Rectal smooth muscle tissue (tissue), 1 donor: Measurements from ENCODE around the gene THPO.

Experiments used
- H3K27ac ChIP-seq: one replicate; pipeline ENCODE4 v1.7.0; 2013; ENCODE audit warnings: low read depth, low read length, inconsistent platforms
- H3K27me3 ChIP-seq: one replicate; pipeline ENCODE4 v1.7.0; 2013; ENCODE audit warnings: low read length; ENCODE audit not compliant: control insufficient read depth, insufficient read depth
- H3K36me3 ChIP-seq: one replicate; pipeline ENCODE4 v1.7.0; 2013; ENCODE audit warnings: low read length; ENCODE audit not compliant: control insufficient read depth, insufficient read depth
- H3K4me1 ChIP-seq: one replicate; pipeline ENCODE4 v1.7.0; 2013; ENCODE audit warnings: low read length; ENCODE audit not compliant: control insufficient read depth, insufficient read depth
- H3K4me3 ChIP-seq: one replicate; pipeline ENCODE4 v1.7.0; 2013; ENCODE audit warnings: low read length
- H3K9ac ChIP-seq: one replicate; pipeline ENCODE4 v1.7.0; 2013; ENCODE audit warnings: low read length

THPO gene

GRCh38 chr3:184377882-184378445, at the start of gene THPO:
THPO (minus strand) TSS chr3:184378207; CDS start chr3:184376259, 1,948 bp downstream.
- peaks cover 27% of the 10 kb centered on the region for H3K27me3 ChIP-seq
- H3K27ac ChIP-seq: peak within 1 kb of the TSS; percentile 63
- no peaks in the 10 kb centered on the region for H3K36me3 ChIP-seq
- H3K9ac ChIP-seq: no peak within 1 kb of the TSS
- H3K4me3 ChIP-seq: no peak within 1 kb of the TSS
- H3K4me1 ChIP-seq: peaks cover 7% of the 10 kb centered on the region

GRCh38 chr3:184426691-184427141, 48.7 kb upstream of the THPO start:
- H3K9ac ChIP-seq: no peak overlapping the region
- H3K4me3 ChIP-seq: no peak overlapping the region
- no peaks in the 10 kb centered on the region for H3K27me3 ChIP-seq
- no peak overlapping the region for H3K27ac ChIP-seq
- no peaks in the 10 kb centered on the region for H3K4me1 ChIP-seq
- H3K36me3 ChIP-seq: no peaks in the 10 kb centered on the region

GRCh38 chr3:184423561-184423960, 45.6 kb upstream of the THPO start:
- no peaks in the 10 kb centered on the region for H3K27me3 ChIP-seq
- no peak overlapping the region for H3K27ac ChIP-seq
- H3K9ac ChIP-seq: no peak overlapping the region
- H3K36me3 ChIP-seq: no peaks in the 10 kb centered on the region
- no peak overlapping the region for H3K4me3 ChIP-seq
- no peaks in the 10 kb centered on the region for H3K4me1 ChIP-seq

GRCh38 chr3:184419171-184419570, 41.2 kb upstream of the THPO start:
- Histone ChIP-seq H3K4me3 (no peak overlapping the region), H3K27me3 (no peaks in the 10 kb centered on the region), H3K9ac (no peak overlapping the region), H3K36me3 (no peaks in the 10 kb centered on the region), H3K27ac (no peak overlapping the region), H3K4me1 (no peaks in the 10 kb centered on the region)

- Histone ChIP-seq H3K36me3 (no peaks in the 10 kb centered on the region), H3K27ac (no peak overlapping the region), H3K9ac (no peak overlapping the region), H3K4me3 (no peak overlapping the region), H3K4me1 (no peaks in the 10 kb centered on the region), H3K27me3 (no peaks in the 10 kb centered on the region)
Measured at GRCh38 chr3:184417619-184418327, 39.8 kb upstream of the THPO start.

GRCh38 chr3:184415203-184415490, 37.1 kb upstream of the THPO start:
- Histone ChIP-seq H3K9ac (no peak overlapping the region), H3K27ac (no peak overlapping the region), H3K27me3 (no peaks in the 10 kb centered on the region), H3K4me3 (no peak overlapping the region), H3K4me1 (no peaks in the 10 kb centered on the region), H3K36me3 (no peaks in the 10 kb centered on the region)

GRCh38 chr3:184414418-184415202, 36.6 kb upstream of the THPO start:
- Histone ChIP-seq H3K27me3 (no peaks in the 10 kb centered on the region), H3K4me1 (no peaks in the 10 kb centered on the region)

GRCh38 chr3:184409946-184410500, 32.0 kb upstream of the THPO start:
- H3K27me3 ChIP-seq: no peaks in the 10 kb centered on the region

More at GRCh38 chr3:184414418-184415202, 36.6 kb upstream of the THPO start:
- no peak overlapping the region for H3K27ac ChIP-seq
- H3K36me3 ChIP-seq: no peaks in the 10 kb centered on the region
- no peak overlapping the region for H3K9ac ChIP-seq
- H3K4me3 ChIP-seq: no peak overlapping the region

GRCh38 chr3:184409331-184409926, 31.4 kb upstream of the THPO start:
- Histone ChIP-seq H3K4me1 (no peaks in the 10 kb centered on the region), H3K27me3 (no peaks in the 10 kb centered on the region), H3K36me3 (no peaks in the 10 kb centered on the region), H3K4me3 (no peak overlapping the region), H3K27ac (no peak overlapping the region), H3K9ac (no peak overlapping the region)

More at GRCh38 chr3:184409946-184410500, 32.0 kb upstream of the THPO start:
- H3K4me1 ChIP-seq: no peaks in the 10 kb centered on the region
- H3K4me3 ChIP-seq: no peak overlapping the region
- H3K27ac ChIP-seq: no peak overlapping the region
- H3K9ac ChIP-seq: no peak overlapping the region
- H3K36me3 ChIP-seq: no peaks in the 10 kb centered on the region

GRCh38 chr3:184405075-184406030, 27.3 kb upstream of the THPO start:
- H3K27me3 ChIP-seq: no peaks in the 10 kb centered on the region
- H3K36me3 ChIP-seq: no peaks in the 10 kb centered on the region
- H3K9ac ChIP-seq: no peak overlapping the region
- H3K27ac ChIP-seq: no peak overlapping the region
- H3K4me3 ChIP-seq: no peak overlapping the region
- H3K4me1 ChIP-seq: no peaks in the 10 kb centered on the region

- H3K27me3 ChIP-seq: no peaks in the 10 kb centered on the region
- H3K27ac ChIP-seq: no peak overlapping the region
- H3K9ac ChIP-seq: no peak overlapping the region
- H3K36me3 ChIP-seq: no peaks in the 10 kb centered on the region
- H3K4me3 ChIP-seq: no peak overlapping the region
- no peaks in the 10 kb centered on the region for H3K4me1 ChIP-seq
Measured at GRCh38 chr3:184399410-184399809, 21.4 kb upstream of the THPO start.
